Thyroid gland (tissue), 4 donors: Measurements from ENCODE around the gene DRD2. TPM values are rescaled to one million over a fixed set of nuclear protein-coding genes. Genes with fewer than 3 reads are reported as not detected.

Experiments
- DNase-seq, 2 donors: peaks; one replicate each; pipeline ENCODE4 v3.0.0-alpha.2; 2019
- H3K27ac ChIP-seq, 3 donors: fragments of 200-600 bp; sonication (generic); 1 replicate in 2 of 3; 2 replicates in 1 of 3; pipeline ENCODE4 v1.5.1; 2016 to 2019; ENCODE audit warnings: mild to moderate bottlenecking in 1 of 3, moderate library complexity in 1 of 3
- H3K27me3 ChIP-seq: fragments of 200-600 bp; sonication (generic); one replicate; pipeline ENCODE4 v1.5.1; 2019
- H3K36me3 ChIP-seq, 2 donors: fragments of 200-600 bp; sonication (generic); one replicate each; pipeline ENCODE4 v1.5.1; 2016 to 2019
- H3K4me1 ChIP-seq, 2 donors: fragments of 200-600 bp; sonication (generic); one replicate each; pipeline ENCODE4 v1.5.1; 2017 to 2019
- H3K4me3 ChIP-seq, 3 donors: fragments of 200-600 bp; sonication (generic); replicated peaks in 1 of 3; 1 replicate in 2 of 3; 2 replicates in 1 of 3; pipeline ENCODE4 v1.5.1; 2016; ENCODE audit warnings: mild to moderate bottlenecking in 1 of 3
- H3K9me3 ChIP-seq: fragments of 200-600 bp; sonication (generic); one replicate; pipeline ENCODE4 v1.5.1; 2017
- POLR2A ChIP-seq, 2 donors: fragments of 450-650 bp; IDR thresholded peaks; one replicate each; pipeline ENCODE4 v1.6.1; 2017; ENCODE audit warnings: antibody characterized with exemption in 2 of 2, mild to moderate bottlenecking in 2 of 2, moderate library complexity in 1 of 2
- WGBS, 2 donors: methylation state at CpG; one replicate each; pipeline ENCODE4 v1.1.5; 2017; 5-methylcytosine and 5-hydroxymethylcytosine counted together
- intact Hi-C: fragments of 100-400 bp; cut with DNase I; formaldehyde crosslinking; loops from one replicate; pipeline ENCODE4 v1.15.1; 2023
- total RNA-seq, 4 donors: library from RNA; depleted of rRNA; stranded (reverse); fragments of >200 nt; gene quantifications; one replicate each; pipeline ENCODE4 v1.2.3, GENCODE V29; 2016
- TF ChIP-seq, protein P1 (sequence below), 6 experiments: fragments of 200-600 bp in 3 of 6; fragments of 450-650 bp in 3 of 6; sonication (generic) in 3 of 6; IDR thresholded peaks; one replicate each; pipeline ENCODE4 v1.5.1; 2016 to 2019; ENCODE audit warnings: antibody characterized with exemption in 6 of 6, mild to moderate bottlenecking in 2 of 6, inconsistent platforms in 1 of 6, moderate library complexity in 1 of 6

The DRD2 gene
- total RNA-seq, 4 donors from 2014 or later = 0.20 TPM; not detected in 3

GRCh38 chr11:113487622-113488021 lies 12.4 kb upstream of the DRD2 start:
- TF ChIP-seq POLR2A (IDR thresholded peaks at IDR 0.05) = no peak
- TF ChIP-seq, protein P1, sequence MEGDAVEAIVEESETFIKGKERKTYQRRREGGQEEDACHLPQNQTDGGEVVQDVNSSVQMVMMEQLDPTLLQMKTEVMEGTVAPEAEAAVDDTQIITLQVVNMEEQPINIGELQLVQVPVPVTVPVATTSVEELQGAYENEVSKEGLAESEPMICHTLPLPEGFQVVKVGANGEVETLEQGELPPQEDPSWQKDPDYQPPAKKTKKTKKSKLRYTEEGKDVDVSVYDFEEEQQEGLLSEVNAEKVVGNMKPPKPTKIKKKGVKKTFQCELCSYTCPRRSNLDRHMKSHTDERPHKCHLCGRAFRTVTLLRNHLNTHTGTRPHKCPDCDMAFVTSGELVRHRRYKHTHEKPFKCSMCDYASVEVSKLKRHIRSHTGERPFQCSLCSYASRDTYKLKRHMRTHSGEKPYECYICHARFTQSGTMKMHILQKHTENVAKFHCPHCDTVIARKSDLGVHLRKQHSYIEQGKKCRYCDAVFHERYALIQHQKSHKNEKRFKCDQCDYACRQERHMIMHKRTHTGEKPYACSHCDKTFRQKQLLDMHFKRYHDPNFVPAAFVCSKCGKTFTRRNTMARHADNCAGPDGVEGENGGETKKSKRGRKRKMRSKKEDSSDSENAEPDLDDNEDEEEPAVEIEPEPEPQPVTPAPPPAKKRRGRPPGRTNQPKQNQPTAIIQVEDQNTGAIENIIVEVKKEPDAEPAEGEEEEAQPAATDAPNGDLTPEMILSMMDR (IDR thresholded peaks at IDR 0.05) = no peak
- Histone ChIP-seq H3K4me1 (no peaks in the 10 kb centered on the region), H3K36me3 (no peaks in the 10 kb centered on the region), H3K4me3 (no peak overlapping the region), H3K27me3 (no peaks in the 10 kb centered on the region), H3K27ac (no peak overlapping the region), H3K9me3 (no peaks in the 10 kb centered on the region)
- WGBS, 2 donors = 78 to 82% methylated on average over 4 of the region's 4 CpGs
- DNase-seq = no peak
- intact Hi-C loops = no loop called here

DNA sequence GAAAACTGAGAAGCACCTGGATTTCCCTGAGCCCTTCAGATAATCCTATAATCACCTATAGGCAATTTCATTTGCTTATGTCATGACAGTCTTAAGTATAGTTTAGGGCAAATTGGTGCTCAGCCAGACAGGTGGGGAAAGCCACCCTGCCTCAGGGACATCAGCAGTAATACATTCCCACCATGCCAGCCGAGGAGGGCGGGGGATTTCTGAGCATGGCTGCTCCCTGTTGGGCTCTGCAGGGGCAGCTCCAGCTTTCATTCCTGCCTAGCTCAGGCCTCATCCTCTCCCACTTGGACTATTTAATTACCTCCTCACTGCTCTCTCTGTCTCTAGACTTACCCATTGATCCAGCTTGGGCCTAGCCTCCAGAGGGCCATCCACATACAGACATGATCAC lies 9.0 kb upstream of the DRD2 start:
- no peak for TF ChIP-seq POLR2A (IDR thresholded peaks at IDR 0.05)
- TF ChIP-seq, protein P1 (IDR thresholded peaks at IDR 0.05) = no peak
- Histone ChIP-seq H3K9me3 (no peaks in the 10 kb centered on the region), H3K4me1 (no peaks in the 10 kb centered on the region), H3K4me3 (no peak overlapping the region), H3K36me3 (no peaks in the 10 kb centered on the region), H3K27me3 (no peaks in the 10 kb centered on the region), H3K27ac (no peak overlapping the region)
- intact Hi-C loops = no loop called here
- DNase-seq = no peak
- 75 to 94% methylated on average over 2 of the region's 2 CpGs for WGBS, 2 donors

DNA sequence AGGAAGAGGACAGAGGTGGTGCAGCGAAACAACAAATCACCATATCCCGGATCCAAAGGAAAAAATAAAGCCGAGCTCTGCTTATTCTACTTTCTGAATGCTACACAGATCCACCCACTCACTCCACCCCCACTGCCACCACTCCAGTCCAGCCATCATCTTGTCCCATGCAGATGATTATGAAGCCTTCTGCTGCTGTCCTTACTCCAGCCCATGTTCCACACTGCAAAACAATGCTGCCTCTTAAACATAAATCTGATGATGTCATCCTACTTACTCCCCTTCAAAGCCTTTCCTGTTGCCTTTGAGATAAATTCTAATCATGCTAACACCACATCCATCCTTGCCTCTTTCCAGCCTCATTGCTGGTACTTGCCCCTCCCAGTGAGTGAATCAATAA lies 6.5 kb upstream of the DRD2 start:
- Histone ChIP-seq H3K4me1 (no peaks in the 10 kb centered on the region), H3K36me3 (no peaks in the 10 kb centered on the region), H3K27me3 (no peaks in the 10 kb centered on the region), H3K4me3 (no peak overlapping the region), H3K9me3 (no peaks in the 10 kb centered on the region), H3K27ac (no peak overlapping the region)
- no peak for DNase-seq
- no peak for TF ChIP-seq POLR2A (IDR thresholded peaks at IDR 0.05)
- TF ChIP-seq, protein P1 (IDR thresholded peaks at IDR 0.05) = no peak
- intact Hi-C loops = no loop called here
- 89 to 90% methylated on average over 3 of the region's 3 CpGs for WGBS, 2 donors

DNA sequence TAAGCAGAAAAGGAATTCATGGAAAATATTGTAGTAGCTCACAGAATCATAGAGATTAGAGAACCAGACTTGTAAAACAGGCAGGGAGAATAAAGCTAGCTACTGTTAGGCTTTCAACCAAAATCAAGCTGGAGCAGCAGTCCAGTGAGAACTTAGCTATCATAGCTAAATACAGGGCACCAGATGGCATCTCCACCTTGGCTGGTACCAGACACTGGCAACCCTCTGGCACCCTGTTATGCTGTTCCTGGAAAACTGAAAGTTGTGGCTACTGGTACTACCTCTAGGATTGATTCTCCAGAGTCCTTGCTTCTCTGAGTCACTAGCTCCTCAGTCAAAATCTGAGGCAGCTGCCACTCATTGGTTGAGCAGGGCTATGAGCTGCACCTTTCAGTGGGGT lies 6.0 kb upstream of the DRD2 start:
- intact Hi-C loops = no loop called here
- H3K36me3 ChIP-seq = no peaks in the 10 kb centered on the region
- DNase-seq = no peak
- H3K4me1 ChIP-seq = no peaks in the 10 kb centered on the region
- no peak overlapping the region for H3K27ac ChIP-seq
- no peaks in the 10 kb centered on the region for H3K9me3 ChIP-seq
- TF ChIP-seq POLR2A (IDR thresholded peaks at IDR 0.05) = no peak
- H3K27me3 ChIP-seq = no peaks in the 10 kb centered on the region
- H3K4me3 ChIP-seq = no peak overlapping the region

GRCh38 chr11:113477321-113477720 lies 2.1 kb upstream of the DRD2 start:
- H3K36me3 ChIP-seq = no peaks in the 10 kb centered on the region
- intact Hi-C loops = no loop called here
- H3K9me3 ChIP-seq = no peaks in the 10 kb centered on the region
- H3K4me1 ChIP-seq = peaks cover 0 to 5% of the 10 kb centered on the region in 2 donors
- no peak for TF ChIP-seq POLR2A (IDR thresholded peaks at IDR 0.05)
- TF ChIP-seq, protein P1 (IDR thresholded peaks at IDR 0.05) = no peak
- no peak overlapping the region for H3K27ac ChIP-seq
- no peak for DNase-seq
- H3K27me3 ChIP-seq = no peaks in the 10 kb centered on the region
- H3K4me3 ChIP-seq = no peak overlapping the region
- WGBS, 2 donors = 13 to 16% methylated on average over 8 of the region's 8 CpGs

DNA sequence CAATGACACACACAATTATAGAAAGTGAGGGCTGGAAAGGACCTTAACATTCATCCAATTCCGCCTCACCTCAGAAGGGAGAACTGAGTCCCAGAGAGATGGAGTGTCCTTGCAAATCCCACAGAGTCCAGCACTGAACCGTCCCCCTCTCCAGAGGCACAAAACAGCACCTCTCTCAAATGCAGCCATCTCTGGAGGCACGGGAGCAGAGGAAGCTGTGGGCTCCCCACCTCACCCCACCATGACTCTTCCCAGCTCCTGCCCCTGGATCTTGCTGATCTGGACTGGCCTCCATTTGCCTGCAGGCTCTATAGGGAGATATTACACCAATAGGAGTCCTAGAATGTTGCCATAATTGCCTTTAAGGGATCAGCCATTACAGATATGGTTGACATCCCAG lies 1.4 kb upstream of the DRD2 start:
- no peak overlapping the region for H3K4me3 ChIP-seq
- 76 to 79% methylated on average over 3 of the region's 3 CpGs for WGBS, 2 donors
- H3K36me3 ChIP-seq = no peaks in the 10 kb centered on the region
- no peak overlapping the region for H3K27ac ChIP-seq
- H3K27me3 ChIP-seq = no peaks in the 10 kb centered on the region
- intact Hi-C loops = no loop called here
- H3K9me3 ChIP-seq = no peaks in the 10 kb centered on the region
- TF ChIP-seq POLR2A (IDR thresholded peaks at IDR 0.05) = no peak
- TF ChIP-seq, protein P1 (IDR thresholded peaks at IDR 0.05) = no peak
- no peak for DNase-seq
- peaks cover 0 to 5% of the 10 kb centered on the region in 2 donors for H3K4me1 ChIP-seq
